ENCODE results near the gene LRRIQ1. TPM values are rescaled to one million over a fixed set of nuclear protein-coding genes. Genes with fewer than 3 reads are reported as not detected.
A peak's percentile ranks its signal among the peaks of the same experiment; 100 is the strongest.

LRRIQ1 gene
- total and polyA plus RNA-seq, 10 donors = 0.02 to 1.0 (median 0.20) TPM; not detected in 1

DNA sequence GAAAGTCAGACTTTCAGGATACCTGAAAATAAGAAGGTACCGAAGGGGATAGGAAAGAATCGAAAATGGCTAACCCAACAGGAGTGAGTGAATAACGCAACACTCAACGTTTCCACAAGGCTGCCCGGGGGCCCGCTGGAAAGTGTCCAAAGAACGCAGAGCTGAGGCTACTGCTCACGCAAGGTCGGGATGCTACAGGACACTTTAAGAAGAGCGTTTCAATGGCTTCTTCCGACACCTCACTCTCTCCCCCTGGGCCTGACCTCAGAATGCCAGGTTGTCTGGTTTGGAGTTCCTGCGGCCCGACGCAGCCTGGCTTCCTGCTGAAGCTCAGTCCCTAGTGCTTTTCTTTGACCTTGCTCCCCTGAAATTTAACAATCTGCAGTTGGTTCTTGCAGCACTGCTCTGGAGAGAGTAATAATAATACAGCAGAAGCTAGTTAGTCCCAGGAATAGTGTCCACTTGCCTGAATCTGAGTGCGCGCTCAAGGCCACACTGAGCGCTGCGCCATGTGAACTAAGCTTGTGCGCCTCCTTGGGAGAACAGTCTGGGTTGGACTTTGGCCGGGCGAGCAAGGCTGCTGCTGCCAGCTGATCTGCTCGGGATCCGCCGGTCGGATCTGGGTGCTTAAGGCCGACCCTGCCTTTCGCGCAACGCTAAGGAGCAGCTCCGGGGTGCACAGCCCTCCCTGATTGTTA is 241.9 kb downstream of the LRRIQ1 start:
- TF ChIP-seq POLR2A (IDR thresholded peaks at IDR 0.05) (no peak), POLR2AphosphoS5 (IDR thresholded peaks at IDR 0.05) (no peak)
- TF ChIP-seq, protein P1, sequence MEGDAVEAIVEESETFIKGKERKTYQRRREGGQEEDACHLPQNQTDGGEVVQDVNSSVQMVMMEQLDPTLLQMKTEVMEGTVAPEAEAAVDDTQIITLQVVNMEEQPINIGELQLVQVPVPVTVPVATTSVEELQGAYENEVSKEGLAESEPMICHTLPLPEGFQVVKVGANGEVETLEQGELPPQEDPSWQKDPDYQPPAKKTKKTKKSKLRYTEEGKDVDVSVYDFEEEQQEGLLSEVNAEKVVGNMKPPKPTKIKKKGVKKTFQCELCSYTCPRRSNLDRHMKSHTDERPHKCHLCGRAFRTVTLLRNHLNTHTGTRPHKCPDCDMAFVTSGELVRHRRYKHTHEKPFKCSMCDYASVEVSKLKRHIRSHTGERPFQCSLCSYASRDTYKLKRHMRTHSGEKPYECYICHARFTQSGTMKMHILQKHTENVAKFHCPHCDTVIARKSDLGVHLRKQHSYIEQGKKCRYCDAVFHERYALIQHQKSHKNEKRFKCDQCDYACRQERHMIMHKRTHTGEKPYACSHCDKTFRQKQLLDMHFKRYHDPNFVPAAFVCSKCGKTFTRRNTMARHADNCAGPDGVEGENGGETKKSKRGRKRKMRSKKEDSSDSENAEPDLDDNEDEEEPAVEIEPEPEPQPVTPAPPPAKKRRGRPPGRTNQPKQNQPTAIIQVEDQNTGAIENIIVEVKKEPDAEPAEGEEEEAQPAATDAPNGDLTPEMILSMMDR (IDR thresholded peaks at IDR 0.05 in 8 of 11, conservative IDR thresholded peaks at IDR 0.05 in 3 of 11) = no peak
- H3K4me3 ChIP-seq = no peak overlapping the region
- 12 to 19% (median 17%) methylated on average over 30 of the region's 30 CpGs for WGBS, 5 donors
- no peaks in the 10 kb centered on the region for H3K36me3 ChIP-seq
- H3K27ac ChIP-seq = no peak overlapping the region
- H3K4me1 ChIP-seq = peaks cover 0 to 31% (median 21%) of the 10 kb centered on the region in 6 donors
- peaks cover 0 to 7% (median 0%) of the 10 kb centered on the region in 8 donors for H3K9me3 ChIP-seq
- peak; percentile 59 for DNase-seq
- intact Hi-C loops (cut with DNase I; ENCODE audit: low total_unique reads) = no loop called here
- peaks cover 5 to 100% (median 93%) of the 10 kb centered on the region in 7 donors for H3K27me3 ChIP-seq (replicated peaks in 1 of 7)

DNA sequence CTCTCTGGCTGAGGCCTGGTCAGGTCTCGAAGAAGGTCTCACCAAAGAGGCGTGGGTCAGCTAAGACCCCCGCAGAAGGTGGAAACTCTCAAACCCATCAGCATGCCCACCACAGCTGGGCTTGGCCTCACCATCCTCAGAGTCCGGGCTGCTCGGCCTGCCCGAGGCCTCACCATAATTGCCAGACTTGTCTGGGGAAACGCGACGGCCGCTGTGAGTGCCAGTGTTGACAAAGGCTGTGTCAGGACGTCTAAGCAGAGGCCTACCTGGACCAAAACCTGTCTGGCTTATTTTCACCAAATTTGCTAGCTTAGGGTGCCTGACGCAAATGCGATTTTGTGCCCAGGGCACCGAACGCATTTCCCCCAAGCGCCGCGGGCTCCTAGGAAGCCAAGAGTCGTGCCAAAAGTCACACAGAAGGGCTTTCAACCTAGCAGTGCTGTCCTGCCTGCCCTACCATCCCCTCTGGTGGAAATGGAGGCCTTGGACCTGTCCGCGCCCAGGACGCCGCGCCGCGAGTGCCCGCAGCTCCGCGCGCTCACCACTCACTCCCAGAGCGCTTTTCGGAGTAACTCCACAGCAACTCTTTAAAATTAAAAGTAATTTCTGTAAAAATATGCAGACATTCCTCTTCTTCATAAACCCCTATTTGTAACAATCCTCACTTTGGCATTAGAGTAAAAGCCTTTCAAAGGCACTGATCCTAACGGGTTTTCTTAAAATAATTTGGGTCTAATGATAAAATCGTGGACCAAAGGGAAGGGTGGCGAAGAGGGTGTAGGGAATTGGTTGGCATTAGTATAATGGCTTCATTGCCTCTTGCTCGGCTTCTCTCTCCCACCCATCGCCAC is 242.7 kb downstream of the LRRIQ1 start:
- Histone ChIP-seq H3K4me3 (no peak overlapping the region), H3K4me1 (peaks cover 0 to 26% (median 21%) of the 10 kb centered on the region in 6 donors), H3K9me3 (peaks cover 0 to 7% (median 0%) of the 10 kb centered on the region in 8 donors), H3K27ac (no peak overlapping the region), H3K36me3 (no peaks in the 10 kb centered on the region), H3K27me3 (replicated peaks in 1 of 7) (peaks cover 5 to 100% (median 93%) of the 10 kb centered on the region in 7 donors)
- WGBS, 5 donors = 10 to 16% (median 14%) methylated on average over 29 to 37 of the region's 37 CpGs
- TF ChIP-seq, protein P1 (IDR thresholded peaks at IDR 0.05 in 8 of 11, conservative IDR thresholded peaks at IDR 0.05 in 3 of 11) = no peak
- TF ChIP-seq POLR2AphosphoS5 (IDR thresholded peaks at IDR 0.05) (no peak), POLR2A (IDR thresholded peaks at IDR 0.05) (no peak)
- peak; percentile 69 for DNase-seq
- intact Hi-C loops (cut with DNase I; ENCODE audit: low total_unique reads) = no loop called here

DNA sequence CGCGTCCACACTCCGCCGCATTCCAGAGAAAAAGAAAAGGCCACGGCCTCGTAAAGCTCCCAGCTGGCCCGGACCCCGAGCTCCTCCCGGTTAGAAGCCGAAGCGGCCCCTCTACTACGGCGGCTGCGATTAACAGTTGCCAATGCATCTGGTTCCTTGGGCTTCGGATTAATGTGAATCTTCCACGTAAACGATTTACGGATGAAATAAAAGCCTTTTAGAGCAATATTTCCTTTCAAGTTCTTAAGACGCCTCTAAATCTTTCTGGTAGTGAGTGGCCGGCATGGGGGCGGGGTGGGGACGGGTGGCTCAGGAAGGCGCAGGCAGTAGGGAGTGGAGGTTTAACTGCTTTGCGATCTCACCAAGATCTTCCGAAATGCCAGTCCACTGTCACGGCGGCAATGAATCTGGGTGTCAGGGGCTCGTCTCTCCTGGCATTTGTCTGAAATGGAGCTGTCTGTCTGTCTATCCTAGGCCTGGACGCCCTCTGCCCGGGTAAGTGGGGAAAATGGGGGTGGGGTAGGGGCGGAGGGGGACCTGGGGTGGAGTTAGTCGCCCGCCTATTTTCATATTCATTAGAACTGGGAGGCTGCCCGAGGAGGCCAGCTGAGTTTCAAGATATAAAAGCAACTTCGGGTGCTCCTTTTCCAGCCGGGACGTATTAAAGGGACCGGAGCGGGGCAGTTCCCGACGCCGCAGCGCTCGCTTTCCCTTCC is 243.5 kb downstream of the LRRIQ1 start:
- peaks cover 5 to 100% (median 94%) of the 10 kb centered on the region in 7 donors for H3K27me3 ChIP-seq (replicated peaks in 1 of 7)
- WGBS, 5 donors = 2 to 6% (median 4%) methylated on average over 39 to 44 of the region's 44 CpGs
- no peaks in the 10 kb centered on the region for H3K36me3 ChIP-seq
- intact Hi-C loops (cut with DNase I; ENCODE audit: low total_unique reads) = no loop called here
- TF ChIP-seq POLR2A (IDR thresholded peaks at IDR 0.05) (no peak), POLR2AphosphoS5 (IDR thresholded peaks at IDR 0.05) (no peak)
- TF ChIP-seq, protein P1 (IDR thresholded peaks at IDR 0.05 in 8 of 11, conservative IDR thresholded peaks at IDR 0.05 in 3 of 11) = no peak
- H3K27ac ChIP-seq = no peak overlapping the region
- DNase-seq = no peak
- peak overlapping the region in 7 of 8 donors; percentile 18 to 64 (median 33) for H3K4me3 ChIP-seq
- H3K9me3 ChIP-seq = peaks cover 0 to 7% (median 0%) of the 10 kb centered on the region in 8 donors
- peaks cover 0 to 26% (median 21%) of the 10 kb centered on the region in 6 donors for H3K4me1 ChIP-seq
